Esophagus mucosa (tissue), 1 donor: Measurements from ENCODE around the gene LUM. TPM values are rescaled to one million over a fixed set of nuclear protein-coding genes. Genes with fewer than 3 reads are reported as not detected.
"Not testable (repeated sequence)": the region's sequence is repeated elsewhere in the genome, so short reads cannot be mapped to it uniquely, and the experiment has no call there.

Experiments
- ATAC-seq: fragments of 200-7000 bp; cut with Tn5 transposase; one replicate; pipeline ENCODE4 v1.9.1; 2020
- total RNA-seq: library from RNA; stranded (reverse); gene quantifications from one replicate; pipeline ENCODE4 v1.2.4, GENCODE V29; 2023
- donor health status: DM: yes; HTN: yes; CAD: no.

LUM gene
- total RNA-seq, 1 donor from 2014 or later: 8.4 TPM

DNA sequence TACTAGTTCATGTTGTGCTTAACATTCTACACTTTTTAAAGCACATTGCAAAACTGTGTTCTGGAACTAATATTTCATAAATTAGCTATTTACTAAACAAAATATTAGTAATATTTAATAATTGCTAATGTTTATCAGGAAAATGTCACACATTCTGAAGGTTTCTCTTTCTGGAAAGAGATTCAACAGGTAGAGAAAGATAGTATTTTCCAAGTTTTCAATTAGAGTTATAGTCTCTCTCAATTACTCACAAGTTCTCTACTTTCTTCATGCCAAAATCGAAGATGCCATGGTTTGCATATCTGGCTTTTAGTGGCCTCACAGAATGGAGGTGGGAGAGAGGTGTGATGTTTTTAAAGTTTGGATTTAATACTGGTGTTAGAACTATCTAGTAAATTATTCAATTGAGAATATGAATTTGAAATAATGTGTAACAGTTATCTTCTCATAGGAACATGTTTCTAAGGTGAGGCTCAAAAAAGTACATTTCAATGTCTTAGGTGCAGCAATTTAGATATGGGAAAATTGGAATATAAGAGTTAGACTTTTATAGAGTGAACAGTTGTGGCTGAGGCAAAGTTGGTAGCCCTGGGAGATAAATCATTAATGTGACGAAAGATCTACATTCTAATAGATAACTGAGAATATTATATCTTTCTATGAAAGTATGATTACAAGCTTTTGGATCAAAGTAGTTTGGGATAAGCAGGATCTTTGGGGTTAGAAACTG lies 1.5 kb downstream of the LUM start:
- no peak for ATAC-seq

- peak; percentile 56 for ATAC-seq
These were observed 2.1 kb downstream of the LUM start for GRCh38 chr12:91109148-91109564.

- no peak for ATAC-seq
These were observed 3.0 kb downstream of the LUM start for GRCh38 chr12:91108196-91108755.

DNA sequence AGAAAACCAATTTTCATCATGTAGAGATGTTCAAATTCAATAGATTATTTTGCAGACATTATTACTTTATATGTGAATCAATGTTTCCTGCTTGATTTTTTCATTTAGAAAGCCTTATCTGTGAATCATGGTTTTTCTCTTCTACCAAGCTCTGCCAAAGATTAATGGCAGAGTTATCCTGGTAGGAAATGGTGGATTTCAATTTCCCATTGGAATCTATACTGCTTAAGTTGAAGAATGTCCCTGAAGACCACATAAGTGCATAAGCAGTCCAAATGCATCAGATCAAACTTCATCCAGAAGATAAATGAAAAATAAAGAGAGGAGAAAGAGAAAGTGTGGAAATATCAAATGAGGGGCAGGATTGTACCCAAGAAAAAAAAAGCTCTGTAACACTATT lies 5.0 kb downstream of the LUM start:
- ATAC-seq: no peak

GRCh38 chr12:91105807-91106206 lies 5.5 kb downstream of the LUM start:
- ATAC-seq: no peak

GRCh38 chr12:91104812-91105466 lies 6.4 kb downstream of the LUM start:
- no peak for ATAC-seq

DNA sequence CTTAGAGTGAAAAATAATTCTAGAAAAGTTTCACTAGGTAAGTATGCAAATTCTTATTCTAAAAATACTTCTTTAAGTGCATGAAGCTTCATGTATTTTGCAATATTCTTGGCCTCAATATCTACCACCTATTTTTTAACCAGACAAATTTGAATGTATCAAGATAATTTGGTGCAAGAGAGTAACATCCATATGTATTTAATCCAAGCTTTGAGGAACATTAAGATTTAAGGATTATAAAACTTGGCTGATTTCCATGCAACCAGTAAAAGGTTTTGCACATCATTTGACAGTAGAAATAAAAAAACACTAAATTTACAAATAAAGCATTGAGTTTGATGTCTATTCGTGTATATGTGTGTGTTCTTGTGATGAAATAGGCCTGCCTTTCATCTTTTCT lies 7.7 kb downstream of the LUM start:
- no peak for ATAC-seq

DNA sequence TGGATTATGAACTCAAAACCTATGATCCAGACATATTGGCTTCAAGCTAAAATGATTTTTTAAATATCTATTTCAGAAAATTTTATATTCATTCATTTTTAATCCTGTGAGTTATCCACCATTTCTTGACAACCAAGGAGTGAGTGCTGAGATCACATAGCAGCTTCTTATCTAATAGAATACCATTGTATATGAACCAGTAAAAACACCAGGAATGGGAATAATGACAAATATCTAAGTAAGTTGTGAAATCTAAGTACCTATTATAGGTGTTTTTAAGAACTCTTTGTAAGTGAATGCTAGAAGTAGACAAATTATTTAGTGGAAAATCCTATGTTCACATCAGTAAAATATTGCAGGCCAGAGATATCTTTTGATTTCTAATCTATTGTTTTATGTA lies 8.2 kb downstream of the LUM start:
- ATAC-seq: no peak

- no peak for ATAC-seq
These were observed 10.4 kb downstream of the LUM start for GRCh38 chr12:91100906-91101305.

DNA sequence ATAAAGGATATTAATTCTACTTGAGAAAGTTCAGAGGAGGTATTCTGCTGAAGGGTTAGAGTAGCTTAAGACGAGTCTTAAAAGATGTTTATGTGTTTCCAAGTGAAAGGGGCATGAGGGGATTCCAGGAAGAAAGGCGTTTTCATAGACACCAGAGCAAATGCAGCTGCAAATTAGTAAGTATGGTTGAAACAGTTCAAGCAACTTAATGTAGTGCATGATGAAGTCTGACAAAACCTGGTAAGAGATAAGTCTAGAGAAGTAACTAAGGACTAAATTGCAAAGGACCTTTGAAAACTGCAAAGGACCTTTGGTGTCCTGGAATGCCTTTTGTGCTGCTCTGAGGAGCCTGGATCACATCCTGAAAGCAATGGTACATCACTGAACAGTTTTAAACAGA lies 11.5 kb downstream of the LUM start:
- no peak for ATAC-seq

DNA sequence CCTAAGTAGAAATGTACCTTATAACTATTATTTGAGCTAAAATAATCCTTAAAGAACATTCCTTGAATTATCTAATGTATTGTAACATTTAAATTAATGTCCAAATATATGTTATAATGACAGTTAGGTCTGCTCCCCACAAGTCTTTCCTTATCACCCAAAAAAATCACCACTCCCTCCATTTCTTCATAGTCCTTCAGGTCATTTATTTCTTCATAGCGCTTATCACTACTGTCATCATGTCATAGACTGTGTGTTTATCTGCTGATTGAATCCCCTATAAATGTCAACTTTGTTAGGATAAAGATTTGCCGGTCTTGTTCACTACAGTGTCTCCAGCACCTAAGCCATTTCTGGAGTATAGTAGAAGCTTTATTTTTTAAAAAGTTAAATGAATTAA lies 12.0 kb downstream of the LUM start:
- no peak for ATAC-seq

- ATAC-seq: no peak
These were observed 12.4 kb downstream of the LUM start for GRCh38 chr12:91098941-91099340.

DNA sequence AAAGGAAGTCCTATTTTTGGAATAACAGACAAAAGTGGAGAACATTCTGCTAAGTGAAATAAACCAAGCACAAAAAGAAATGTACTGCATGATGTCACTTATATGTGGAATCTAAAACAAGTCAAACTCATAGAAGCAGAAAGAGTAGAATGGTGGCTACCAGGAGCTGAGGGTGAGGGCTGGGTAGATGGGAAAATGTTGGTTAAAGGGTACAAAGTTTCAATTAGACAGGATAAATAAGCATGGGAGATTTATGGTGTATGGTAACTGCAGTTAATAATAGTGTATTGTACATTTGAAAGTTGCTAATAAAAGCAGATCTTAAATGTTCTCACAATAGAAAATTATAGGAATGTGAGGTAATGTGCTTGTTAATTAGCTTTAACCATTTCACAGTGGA lies 12.8 kb downstream of the LUM start:
- ATAC-seq: no peak

GRCh38 chr12:91094957-91095356 lies 16.3 kb downstream of the LUM start:
- no peak for ATAC-seq

GRCh38 chr12:91094032-91094662 lies 17.1 kb downstream of the LUM start:
- no peak for ATAC-seq

DNA sequence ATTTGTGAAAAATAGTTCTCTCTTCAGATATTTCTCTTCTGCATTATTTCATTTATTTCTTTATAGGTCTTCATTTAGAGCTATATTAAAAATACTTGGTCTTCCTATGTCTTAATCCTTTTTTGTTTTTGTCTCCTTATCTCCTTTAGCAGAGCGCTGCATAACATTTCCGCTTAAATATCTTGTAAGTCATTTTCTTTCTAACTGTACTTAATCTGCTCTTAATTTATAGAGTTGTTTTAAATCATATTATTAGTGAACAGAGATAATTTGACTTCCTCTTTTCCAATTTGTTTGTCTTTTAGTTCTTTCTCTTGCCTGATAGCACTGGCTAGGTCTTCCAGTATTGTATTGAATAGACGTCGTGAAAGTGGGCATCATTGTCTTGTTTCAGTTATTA lies 18.0 kb downstream of the LUM start:
- ATAC-seq: no peak

DNA sequence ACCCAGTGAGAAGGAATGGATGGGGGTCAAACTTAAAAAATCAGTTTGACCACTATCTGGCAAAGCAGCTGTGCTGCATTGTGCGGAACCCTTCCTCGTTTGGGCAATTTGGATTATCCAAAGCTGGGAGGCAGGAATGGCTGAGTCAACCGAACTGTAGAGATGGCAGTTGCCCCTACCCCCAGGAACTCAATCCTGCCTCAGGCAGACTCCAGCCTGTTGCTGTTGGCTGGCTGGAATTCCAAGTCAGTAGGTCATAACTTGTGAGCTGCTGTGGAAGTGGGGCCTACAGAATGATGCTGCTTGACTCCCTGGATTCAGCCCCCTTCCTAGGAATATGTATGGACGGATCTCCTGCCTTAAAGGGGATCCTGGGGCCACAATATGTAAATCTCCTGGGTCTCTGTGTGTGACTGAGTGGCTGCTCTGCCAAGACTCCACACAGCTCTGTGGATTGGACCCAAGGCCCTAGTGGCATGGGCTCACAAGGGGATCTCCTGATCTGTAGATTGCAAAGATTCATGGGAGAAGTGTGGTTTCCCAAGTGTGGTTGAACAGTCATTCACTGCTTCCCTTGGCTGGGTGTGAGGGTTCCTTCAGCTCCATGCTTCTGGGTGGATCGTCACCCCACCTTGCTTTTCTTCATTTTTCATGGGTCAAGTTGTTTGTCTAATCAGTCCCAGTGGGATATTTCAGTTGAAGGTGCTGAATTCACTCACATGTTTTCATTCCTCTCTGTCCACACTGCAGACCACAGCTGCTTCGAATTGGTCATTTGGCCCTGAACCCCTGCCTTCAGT lies 19.2 kb downstream of the LUM start:
- no peak for ATAC-seq

- ATAC-seq: not testable (repeated sequence)
These were observed 21.3 kb downstream of the LUM start for GRCh38 chr12:91089953-91090352.

DNA sequence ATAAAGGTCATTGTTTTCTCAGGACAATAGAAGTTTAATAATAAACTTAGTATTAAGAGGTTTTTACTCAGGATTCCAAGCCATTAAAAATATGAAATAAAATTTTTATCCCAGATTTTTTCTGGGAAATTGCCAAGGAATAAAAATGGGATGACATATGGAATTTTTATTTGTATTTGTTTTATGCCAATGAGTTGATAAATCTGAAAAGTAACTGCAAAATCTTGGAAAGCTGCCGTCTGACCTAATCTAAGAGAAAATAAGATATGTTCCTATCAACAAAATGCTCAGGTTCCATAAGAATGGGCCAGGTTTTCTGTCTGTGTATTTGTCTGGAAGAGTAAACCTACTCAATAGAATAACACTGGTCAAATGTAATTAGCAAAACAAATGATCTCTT lies 31.3 kb downstream of the LUM start:
- ATAC-seq: no peak

DNA sequence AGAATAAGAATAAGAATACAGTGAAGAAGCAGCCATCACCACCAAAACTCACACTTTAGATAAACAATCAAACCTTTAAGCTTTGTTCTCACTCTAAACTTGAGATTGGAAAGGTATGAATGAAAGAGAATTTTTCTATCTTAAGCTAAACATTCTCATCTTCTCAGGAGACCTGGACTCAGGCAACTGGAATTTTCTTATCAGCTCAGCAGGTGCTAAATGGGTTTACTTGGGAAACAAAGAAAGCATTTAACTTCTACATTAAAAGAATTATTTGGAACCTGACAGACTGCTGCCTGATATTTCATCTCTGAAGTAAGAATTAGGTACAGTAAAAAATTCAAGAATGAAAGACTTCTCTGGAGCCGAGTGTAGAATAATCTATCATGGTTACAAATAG lies 32.8 kb downstream of the LUM start:
- no peak for ATAC-seq

GRCh38 chr12:91077228-91077954 lies 33.9 kb downstream of the LUM start:
- ATAC-seq: no peak

DNA sequence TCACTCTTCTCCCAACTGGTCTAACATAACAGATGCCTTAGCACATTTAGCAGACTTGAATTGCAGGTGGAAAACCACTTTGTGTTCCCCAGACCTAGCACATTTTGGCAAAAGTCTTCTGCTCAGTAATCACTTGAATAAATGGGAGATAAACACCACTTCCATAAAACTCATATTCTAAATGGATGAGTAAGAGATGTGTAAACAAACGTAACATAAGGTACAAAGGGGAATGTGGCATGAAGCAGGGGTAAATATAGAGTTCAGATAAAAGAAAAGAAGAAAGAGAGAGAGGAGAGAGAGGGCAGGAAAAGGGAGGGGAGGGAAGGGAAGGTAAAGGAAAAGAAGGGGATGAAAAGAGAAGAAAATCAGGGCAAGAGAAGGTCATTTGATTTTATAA lies 36.4 kb downstream of the LUM start:
- ATAC-seq: no peak
